SHP77 treated with DMSO at 0.1 percent for 48 hours (cell line): ENCODE measurements around the gene TCF12.
"Not testable (repeated sequence)": the region's sequence is repeated elsewhere in the genome, so short reads cannot be mapped to it uniquely, and the experiment has no call there.

Experiments
- DNase-seq: peaks from one replicate; lab custom pipeline; 2025; lab: John Stamatoyannopoulos, UW

Gene TCF12

DNA sequence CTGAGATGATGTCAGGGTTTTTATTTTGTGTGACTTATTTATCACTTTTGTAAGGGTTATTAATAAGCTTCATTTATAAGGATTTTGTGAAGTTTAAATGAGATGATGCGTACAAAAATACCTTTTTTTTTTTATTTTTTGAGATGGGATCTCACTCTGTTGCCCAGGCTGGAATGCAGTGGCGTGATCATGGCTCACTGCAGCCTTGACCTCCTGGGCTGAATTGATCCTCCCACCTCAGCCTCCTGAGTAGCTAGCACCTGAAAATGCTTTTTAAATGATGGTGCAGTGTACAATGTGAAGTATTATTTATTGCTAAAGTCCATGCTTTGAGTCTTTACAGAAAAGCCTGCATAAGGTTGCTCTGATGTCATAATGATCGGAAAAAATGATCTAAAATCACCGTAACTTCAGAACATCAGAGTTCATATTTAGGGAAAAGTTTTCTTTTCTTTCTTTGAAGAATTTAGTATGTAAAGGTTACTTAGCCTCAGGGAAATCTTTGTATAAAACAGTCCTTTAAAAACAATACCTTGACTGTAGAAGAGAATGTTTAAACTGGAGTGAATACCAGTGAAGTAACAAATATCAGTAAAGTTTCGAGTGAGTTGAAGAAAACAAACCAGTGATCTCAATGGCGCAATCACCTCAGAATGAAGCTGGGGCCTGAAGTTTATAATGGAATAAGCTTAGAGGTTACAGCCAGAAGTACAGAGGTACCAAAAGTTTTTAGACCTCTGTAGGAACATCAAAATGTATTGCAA, 29.7 kb downstream of the TCF12 start:
- DNase-seq = no peak

GRCh38 chr15:56948764-56949101, 30.3 kb downstream of the TCF12 start:
- no peak for DNase-seq

DNA sequence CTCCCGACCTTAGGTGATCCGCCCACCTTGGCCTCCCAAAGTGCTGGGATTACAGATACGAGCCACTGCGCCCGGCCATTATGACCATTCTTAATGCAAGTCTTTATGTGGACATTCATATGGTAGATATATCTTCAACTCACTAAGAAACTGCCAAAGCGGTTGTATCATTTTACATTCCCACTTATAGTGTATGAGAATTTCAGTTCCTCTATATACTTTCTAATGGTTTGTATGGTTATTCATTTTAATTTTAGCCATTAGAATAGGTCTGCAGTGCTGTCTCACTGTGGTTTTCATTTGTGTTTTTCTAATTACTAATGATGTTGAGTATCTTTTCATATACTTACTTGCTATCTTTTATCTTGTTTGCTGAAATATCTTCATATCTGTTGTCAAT, 32.5 kb downstream of the TCF12 start:
- no peak for DNase-seq

- no peak for DNase-seq
Observed at GRCh38 chr15:56953790-56954189, 35.3 kb downstream of the TCF12 start.

DNA sequence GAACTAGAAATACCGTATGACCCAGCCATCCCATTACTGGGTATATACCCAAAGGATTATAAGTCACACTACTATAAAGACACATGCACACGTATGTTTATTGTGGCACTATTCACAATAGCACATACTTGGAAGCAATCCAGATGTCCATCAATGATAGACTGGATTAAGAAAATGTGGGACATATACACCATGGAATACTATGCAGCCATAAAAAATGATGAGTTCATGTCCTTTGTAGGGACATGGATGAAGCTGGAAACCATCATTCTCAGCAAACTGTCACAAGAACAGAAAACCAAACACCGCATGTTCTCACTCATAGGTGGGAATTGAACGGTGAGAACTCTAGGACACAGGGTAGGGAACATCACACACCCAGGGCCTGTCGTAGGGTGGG, 36.6 kb downstream of the TCF12 start:
- DNase-seq = not testable (repeated sequence)

- no peak for DNase-seq
Observed at GRCh38 chr15:56956538-56956937, 38.1 kb downstream of the TCF12 start.

- no peak for DNase-seq
Observed at GRCh38 chr15:56957812-56958406, 39.5 kb downstream of the TCF12 start.

GRCh38 chr15:56959318-56959648, 40.8 kb downstream of the TCF12 start:
- no peak for DNase-seq

DNA sequence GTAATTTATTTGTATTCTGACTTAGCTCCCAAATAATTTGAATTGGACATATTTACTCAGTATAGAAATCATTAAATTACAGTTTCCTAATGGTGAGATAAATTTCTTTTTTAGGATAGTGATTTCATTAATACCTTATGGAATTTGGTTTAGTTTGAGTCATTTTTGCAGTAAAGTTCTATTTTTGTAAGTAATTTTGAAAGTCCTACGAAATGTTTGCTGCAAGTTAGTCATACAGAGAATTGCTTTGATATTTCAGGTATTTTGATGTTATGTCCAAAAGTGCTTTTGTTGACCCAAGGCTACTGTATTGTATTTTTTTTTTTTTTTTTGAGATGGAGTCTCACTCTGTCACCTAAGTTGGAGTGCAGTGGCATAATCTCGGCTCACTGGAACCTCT, 41.7 kb downstream of the TCF12 start:
- no peak for DNase-seq

- DNase-seq = no peak
Observed at GRCh38 chr15:56963126-56963525, 44.7 kb downstream of the TCF12 start.

DNA sequence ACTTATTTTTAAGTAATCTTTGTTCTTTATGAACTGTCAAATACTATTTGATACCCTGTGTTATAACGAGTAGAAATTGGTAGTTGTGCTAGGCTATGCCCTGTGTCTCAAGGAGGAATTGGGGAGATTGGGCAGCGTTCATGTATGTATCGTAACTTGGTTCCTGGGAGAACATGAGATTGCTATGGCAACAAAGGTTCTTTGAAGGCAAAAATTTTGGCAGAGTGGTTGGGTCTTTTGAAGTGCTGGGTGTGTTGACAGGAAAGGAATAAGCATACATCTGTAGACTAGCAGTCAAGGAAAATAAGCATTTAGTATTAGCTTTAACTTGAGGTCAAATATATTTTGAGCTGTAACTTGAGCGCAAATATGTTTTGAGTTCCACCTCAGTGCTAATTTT, 45.3 kb downstream of the TCF12 start:
- DNase-seq = no peak

DNA sequence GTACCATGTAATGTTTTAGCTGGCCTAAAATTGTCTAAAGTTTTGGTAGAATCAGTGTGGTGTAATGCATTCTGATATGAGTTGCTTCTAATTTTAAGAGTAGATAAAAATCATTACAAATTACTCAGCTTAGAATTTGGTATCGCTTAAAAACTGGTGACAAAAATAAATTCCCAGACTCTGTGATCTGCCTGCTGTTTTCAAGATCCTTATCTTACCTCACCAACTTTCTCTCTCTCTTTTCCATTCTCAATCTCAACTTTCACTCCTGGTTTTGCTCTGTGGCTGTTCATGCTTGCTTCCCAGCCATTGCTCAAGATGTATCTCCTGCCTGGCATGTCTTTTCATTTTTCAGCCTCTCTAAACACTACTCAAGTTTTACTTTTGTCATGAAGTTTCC, 45.7 kb downstream of the TCF12 start:
- DNase-seq = no peak

GRCh38 chr15:56965231-56966013, 47.0 kb downstream of the TCF12 start:
- no peak for DNase-seq

- no peak for DNase-seq
Observed at GRCh38 chr15:56967336-56967735, 48.9 kb downstream of the TCF12 start.

GRCh38 chr15:56968256-56968655, 49.8 kb downstream of the TCF12 start:
- no peak for DNase-seq

GRCh38 chr15:56968821-56969220, 50.4 kb downstream of the TCF12 start:
- DNase-seq = no peak

- DNase-seq = no peak
Observed at GRCh38 chr15:56969265-56969895, 50.9 kb downstream of the TCF12 start.

GRCh38 chr15:56971571-56971970, 53.1 kb downstream of the TCF12 start:
- DNase-seq = no peak

- DNase-seq = no peak
Observed at GRCh38 chr15:56972016-56972415, 53.6 kb downstream of the TCF12 start.

GRCh38 chr15:56972426-56972825, 54.0 kb downstream of the TCF12 start:
- DNase-seq = no peak

DNA sequence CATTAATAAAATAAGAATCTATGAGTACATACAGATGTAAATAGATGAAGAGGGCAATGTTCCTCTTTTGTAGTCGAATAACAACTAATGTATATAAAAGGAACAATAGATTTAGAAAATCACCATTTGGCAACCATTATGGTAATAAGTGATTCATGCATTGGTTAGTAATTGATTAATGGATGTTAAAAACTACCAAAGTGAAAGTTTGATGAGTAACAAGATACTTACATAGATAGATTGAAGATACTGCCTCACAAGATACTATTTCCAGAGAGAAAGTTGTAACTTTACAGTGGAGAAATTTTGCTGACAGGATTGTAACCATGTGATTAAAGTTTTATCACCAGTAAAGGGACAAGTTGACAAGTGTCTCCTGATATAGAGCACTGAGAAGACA, 55.0 kb downstream of the TCF12 start:
- no peak for DNase-seq

GRCh38 chr15:56977232-56977631, 58.8 kb downstream of the TCF12 start:
- no peak for DNase-seq
